Epithelial cell of proximal tubule (primary cell): ENCODE measurements around the gene MYH1. TPM values are rescaled to one million over a fixed set of nuclear protein-coding genes. Genes with fewer than 3 reads are reported as not detected.

Experiments
- DNase-seq: peaks from one replicate; pipeline ENCODE4 v3.0.0-alpha.2; 2011; ENCODE audit warnings: low read depth
- H3K4me3 ChIP-seq: 2 replicates; pipeline ENCODE4 v1.5.1; 2011; ENCODE audit warnings: low read depth, mild to moderate bottlenecking, low read length
- total RNA-seq: library from RNA; depleted of rRNA; stranded (reverse); fragments of >200 nt; gene quantifications from 2 replicates; pipeline ENCODE4 v1.2.3, GENCODE V29; 2015
- TF ChIP-seq, protein P1 (sequence below): conservative IDR thresholded peaks from 2 replicates; pipeline ENCODE4 v1.5.1; 2012; ENCODE audit warnings: low read depth, mild to moderate bottlenecking, low read length

MYH1 gene
- total RNA-seq, 1 donor from 2014 or later: not detected

DNA sequence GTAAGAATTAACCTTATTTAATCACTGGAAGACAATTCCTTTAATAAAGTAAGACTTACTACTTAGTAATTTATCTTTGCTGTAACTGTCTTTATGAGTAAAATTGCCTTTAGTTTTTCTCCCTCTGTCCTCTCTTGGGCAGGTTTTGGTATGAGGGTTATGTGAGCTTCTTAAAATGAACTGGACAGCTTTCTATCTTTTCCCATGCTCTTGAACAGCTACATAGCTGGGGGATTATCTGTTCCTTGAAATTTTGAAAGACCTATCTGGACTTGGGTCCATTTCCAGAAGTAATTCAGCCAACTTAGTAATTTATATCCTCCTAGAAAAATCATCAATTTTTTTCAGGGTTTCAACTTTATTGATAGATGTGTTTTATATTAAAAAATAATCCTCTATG, 3.6 kb upstream of the MYH1 start:
- H3K4me3 ChIP-seq: no peak overlapping the region
- DNase-seq: no peak
- TF ChIP-seq, protein P1, sequence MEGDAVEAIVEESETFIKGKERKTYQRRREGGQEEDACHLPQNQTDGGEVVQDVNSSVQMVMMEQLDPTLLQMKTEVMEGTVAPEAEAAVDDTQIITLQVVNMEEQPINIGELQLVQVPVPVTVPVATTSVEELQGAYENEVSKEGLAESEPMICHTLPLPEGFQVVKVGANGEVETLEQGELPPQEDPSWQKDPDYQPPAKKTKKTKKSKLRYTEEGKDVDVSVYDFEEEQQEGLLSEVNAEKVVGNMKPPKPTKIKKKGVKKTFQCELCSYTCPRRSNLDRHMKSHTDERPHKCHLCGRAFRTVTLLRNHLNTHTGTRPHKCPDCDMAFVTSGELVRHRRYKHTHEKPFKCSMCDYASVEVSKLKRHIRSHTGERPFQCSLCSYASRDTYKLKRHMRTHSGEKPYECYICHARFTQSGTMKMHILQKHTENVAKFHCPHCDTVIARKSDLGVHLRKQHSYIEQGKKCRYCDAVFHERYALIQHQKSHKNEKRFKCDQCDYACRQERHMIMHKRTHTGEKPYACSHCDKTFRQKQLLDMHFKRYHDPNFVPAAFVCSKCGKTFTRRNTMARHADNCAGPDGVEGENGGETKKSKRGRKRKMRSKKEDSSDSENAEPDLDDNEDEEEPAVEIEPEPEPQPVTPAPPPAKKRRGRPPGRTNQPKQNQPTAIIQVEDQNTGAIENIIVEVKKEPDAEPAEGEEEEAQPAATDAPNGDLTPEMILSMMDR: no peak

DNA sequence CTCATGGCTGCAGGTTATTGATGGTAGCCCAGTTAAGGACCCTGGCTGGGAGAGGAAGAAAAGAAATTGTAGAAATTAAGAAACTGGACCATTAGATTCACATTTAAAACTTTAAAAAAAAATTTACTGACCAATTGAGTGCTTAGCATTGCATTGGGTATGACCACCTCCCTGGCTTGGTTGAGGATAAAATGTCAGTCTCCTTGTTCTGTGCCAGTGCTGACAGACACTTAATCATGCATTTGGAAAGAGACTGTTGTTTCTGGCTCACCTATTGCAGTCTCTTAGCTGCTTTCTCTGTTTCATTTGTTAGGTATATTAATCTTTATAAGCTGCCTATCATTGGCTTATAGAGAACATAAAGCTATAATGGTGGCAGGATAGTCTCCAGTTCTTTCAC, 1.7 kb downstream of the MYH1 start:
- DNase-seq: no peak
- H3K4me3 ChIP-seq: no peak overlapping the region
- TF ChIP-seq, protein P1: no peak

DNA sequence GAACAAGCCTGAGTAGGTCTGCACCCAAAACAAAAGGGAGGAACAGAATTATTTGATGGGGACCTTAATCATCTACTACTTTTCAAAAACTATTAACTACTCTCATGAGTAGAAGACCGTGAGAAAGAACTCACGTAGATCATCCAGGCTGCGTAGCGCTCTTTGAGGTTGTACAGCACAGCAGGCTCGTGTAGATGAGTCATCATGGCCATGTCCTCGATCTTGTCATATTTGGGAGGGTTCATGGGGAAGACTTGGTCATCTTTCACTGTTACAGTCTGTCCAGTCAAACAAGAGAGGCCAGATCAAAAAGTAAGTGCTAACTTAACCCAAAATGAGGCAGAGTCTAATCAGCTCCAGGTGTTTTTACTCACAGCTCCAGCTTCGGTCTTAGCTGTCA, 2.3 kb downstream of the MYH1 start:
- H3K4me3 ChIP-seq: no peak overlapping the region
- TF ChIP-seq, protein P1: no peak
- no peak for DNase-seq

DNA sequence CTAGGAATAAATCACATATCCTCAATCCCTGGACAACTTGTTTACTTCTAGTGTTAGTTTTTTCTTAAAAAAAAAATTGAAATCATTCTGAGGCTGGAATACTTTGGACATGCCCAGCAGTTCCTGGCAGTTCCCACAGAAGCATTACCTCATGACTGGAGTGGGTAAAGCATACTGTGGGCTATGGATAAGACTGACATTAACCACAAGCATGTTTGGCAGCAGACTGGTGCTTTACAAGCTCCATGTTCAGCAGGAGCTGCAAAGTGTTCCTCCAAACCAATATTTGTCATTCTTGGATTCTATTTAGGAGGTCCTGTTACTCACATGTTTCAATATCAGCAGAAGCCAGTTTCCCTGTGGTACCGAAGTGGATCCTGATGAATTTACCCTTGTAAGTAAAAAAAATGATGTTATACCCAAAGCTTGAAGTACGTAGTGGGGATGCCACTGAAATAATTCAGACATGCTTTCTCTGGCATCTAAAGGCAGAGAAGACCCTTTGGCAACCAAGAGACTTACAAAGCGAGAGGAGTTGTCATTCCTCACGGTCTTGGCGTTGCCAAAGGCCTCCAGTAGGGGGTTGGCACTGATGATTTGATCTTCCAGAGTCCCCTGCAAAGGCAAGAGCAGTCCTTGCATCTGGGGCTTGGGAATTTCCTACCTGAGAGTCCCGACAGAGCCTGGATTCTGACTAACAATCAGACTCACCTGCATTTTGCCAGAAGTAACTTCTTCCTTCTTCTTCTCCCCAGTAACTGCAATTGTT, 4.9 kb downstream of the MYH1 start:
- TF ChIP-seq, protein P1: no peak
- no peak for DNase-seq
- no peak overlapping the region for H3K4me3 ChIP-seq

DNA sequence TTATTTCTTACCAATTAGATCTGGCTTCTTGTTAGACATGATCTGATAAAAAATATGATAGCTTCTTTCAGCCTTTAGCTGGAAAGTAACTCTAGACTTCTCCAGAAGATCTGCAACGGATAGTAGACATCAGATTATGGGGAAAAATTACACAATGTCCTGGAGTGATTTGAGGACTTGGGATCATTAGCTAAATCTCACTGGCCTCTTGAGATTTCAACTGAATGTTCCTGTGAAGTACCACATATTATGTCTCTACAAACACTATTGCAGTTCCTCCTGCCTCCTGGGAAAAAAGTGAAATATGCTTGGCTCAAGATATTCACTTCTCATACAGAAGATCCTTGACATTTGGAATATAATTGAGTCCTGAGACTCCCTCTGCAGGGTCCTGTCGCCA, 5.5 kb downstream of the MYH1 start:
- TF ChIP-seq, protein P1: no peak
- DNase-seq: no peak
- no peak overlapping the region for H3K4me3 ChIP-seq

DNA sequence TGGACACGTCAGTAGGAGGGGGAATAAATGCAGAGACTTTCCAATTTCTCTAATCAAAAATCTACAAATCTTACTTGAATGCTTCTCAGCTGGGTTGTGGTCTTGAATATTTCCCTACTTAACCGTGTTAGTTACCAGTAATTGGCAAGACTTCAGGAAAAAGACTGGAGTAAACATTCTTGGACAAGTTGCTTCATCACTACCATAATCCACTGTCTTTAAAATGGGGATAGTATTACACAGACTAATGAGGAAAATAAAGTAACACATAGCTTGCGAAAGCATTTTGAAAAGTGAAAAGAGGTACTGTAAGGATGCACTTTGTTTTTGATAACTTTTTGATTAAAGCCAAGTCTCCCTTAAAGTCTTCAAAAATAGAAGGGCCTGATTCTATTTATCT, 18.4 kb downstream of the MYH1 start:
- no peak for DNase-seq
- TF ChIP-seq, protein P1: no peak
- no peak overlapping the region for H3K4me3 ChIP-seq

DNA sequence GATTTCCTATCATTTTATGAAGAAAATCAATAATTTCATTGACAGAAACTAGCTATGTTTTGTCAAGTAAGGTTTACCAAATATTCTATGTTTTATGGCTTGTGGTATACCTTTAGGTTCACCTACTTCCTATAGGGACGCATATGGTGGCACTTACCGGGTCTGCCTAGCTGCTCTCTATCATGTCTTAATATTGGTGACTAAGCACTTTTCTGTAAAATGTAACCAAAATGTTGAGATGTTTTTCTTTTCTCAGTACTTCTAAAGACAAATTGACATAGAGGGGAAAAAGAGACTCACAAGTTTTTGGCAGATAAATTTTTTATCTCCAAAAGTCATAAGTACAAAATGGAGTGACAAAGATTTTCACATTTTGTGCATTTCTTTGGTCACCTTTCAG, 26.3 kb downstream of the MYH1 start:
- DNase-seq: no peak
- TF ChIP-seq, protein P1: no peak

More for the DNA sequence above, 26.3 kb downstream of the MYH1 start:
- no peak overlapping the region for H3K4me3 ChIP-seq
